Measurements from ENCODE around the gene RUNX2.

Gene RUNX2

DNA sequence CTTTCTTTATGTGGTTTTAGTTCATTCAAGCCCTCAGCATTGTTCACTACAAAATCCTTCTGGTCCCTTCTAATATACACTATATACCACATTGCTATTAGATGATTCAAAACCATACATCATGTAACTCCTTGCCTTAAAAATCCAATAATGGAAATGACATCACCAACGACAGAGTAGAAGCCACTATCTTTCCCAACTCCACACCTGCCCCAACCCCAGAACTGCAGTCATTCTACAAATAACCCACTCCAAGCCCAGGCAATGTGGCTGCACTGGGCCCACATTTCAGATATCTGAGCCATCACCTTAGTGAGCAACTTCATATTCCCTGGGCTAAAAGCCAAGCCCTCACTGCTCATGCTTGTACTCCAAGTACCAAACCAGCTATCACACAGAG, 22.6 kb upstream of the RUNX2 start:
- Histone ChIP-seq H3K27me3 (ENCODE audit: control insufficient read depth, insufficient read depth, low read length) (no peaks in the 10 kb centered on the region), H3K9me3 (ENCODE audit: control insufficient read depth, low read length) (no peaks in the 10 kb centered on the region), H3K4me1 (ENCODE audit: control insufficient read depth, insufficient read depth, low read length) (peaks cover 3% of the 10 kb centered on the region), H3K4me3 (ENCODE audit: low read length) (no peak overlapping the region), H3K36me3 (ENCODE audit: control insufficient read depth, insufficient read depth, low read length) (no peaks in the 10 kb centered on the region), H3K9ac (ENCODE audit: low read length) (no peak overlapping the region)

DNA sequence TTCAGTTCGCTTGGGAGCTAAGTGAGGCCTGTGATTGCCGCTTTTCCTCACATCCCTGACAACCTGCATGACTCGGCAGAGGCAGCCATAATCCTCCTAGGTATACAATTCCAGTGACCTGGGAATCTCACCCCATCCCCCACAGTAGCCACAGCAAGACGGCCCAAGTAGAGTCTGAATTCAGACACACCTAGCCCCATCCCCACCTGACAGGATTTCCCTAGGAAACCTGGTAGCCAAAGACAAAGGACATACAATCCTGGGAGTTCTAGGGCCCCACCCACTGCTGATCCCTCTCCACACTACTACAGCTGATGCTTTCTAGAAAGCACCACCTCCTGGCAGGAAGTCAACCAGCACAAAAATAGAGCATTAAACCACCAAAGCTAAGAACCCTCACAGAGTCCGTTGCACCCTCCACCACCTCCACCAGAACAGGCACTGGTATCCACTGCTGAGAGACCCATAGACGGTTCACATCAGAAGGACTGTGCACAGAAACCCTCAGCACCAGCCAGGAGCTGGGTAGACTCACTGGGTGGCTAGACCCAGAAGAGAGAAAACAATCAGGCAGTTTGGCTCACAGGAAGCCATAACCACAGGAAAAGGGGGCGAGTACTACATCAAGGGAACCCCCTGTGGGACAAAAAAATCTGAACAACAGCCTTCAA, 17.9 kb upstream of the RUNX2 start:
- Histone ChIP-seq H3K36me3 (ENCODE audit: control insufficient read depth, insufficient read depth, low read length) (no peaks in the 10 kb centered on the region), H3K4me3 (ENCODE audit: low read length) (no peak overlapping the region), H3K27me3 (ENCODE audit: control insufficient read depth, insufficient read depth, low read length) (no peaks in the 10 kb centered on the region), H3K4me1 (ENCODE audit: control insufficient read depth, insufficient read depth, low read length) (no peaks in the 10 kb centered on the region), H3K9ac (ENCODE audit: low read length) (no peak overlapping the region), H3K9me3 (ENCODE audit: control insufficient read depth, low read length) (no peaks in the 10 kb centered on the region)

DNA sequence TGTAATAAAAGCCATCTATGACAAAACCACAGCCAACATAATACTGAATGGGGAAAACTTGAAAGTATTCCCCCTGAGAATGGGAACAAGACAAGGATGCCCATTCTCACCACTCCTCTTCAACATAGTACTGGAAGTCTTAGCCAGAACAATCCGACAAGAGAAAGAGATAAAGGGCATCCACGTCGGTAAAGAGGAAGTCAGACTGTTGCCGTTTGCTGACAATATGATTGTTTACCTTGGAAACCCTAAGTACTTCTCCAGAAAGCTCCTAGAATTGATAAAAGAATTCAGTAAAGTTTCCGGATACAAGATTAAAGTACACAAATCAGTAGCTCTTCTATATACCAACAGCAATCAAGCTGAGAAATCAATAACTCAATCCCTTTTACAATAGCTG, 14.0 kb upstream of the RUNX2 start:
- H3K27me3 ChIP-seq (ENCODE audit: control insufficient read depth, insufficient read depth, low read length) = no peaks in the 10 kb centered on the region
- H3K9me3 ChIP-seq (ENCODE audit: control insufficient read depth, low read length) = no peaks in the 10 kb centered on the region
- H3K4me1 ChIP-seq (ENCODE audit: control insufficient read depth, insufficient read depth, low read length) = no peaks in the 10 kb centered on the region
- no peak overlapping the region for H3K4me3 ChIP-seq (ENCODE audit: low read length)
- H3K9ac ChIP-seq (ENCODE audit: low read length) = no peak overlapping the region
- no peaks in the 10 kb centered on the region for H3K36me3 ChIP-seq (ENCODE audit: control insufficient read depth, insufficient read depth, low read length)

DNA sequence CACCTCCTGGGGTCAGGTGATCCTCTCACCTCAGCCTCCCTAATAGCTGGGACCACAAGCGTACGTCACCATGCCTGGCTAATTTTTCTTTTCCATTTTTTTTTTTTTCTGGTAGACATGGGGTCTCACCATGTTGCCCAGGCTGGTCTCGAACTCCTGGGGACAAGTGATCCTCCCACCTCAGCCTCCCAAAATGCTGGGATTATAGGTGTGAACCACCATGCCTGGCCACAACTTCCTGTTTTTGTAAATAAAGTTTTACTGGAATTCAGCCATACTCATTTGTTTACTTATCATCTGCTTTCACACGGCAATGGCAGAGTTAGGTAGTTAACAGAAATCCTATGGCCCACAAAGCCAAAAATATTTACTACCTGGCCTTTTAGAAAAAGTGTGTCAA, 7.8 kb upstream of the RUNX2 start:
- no peaks in the 10 kb centered on the region for H3K4me1 ChIP-seq (ENCODE audit: control insufficient read depth, insufficient read depth, low read length)
- H3K27me3 ChIP-seq (ENCODE audit: control insufficient read depth, insufficient read depth, low read length) = no peaks in the 10 kb centered on the region
- no peak overlapping the region for H3K9ac ChIP-seq (ENCODE audit: low read length)
- no peaks in the 10 kb centered on the region for H3K36me3 ChIP-seq (ENCODE audit: control insufficient read depth, insufficient read depth, low read length)
- H3K9me3 ChIP-seq (ENCODE audit: control insufficient read depth, low read length) = no peaks in the 10 kb centered on the region
- no peak overlapping the region for H3K4me3 ChIP-seq (ENCODE audit: low read length)

DNA sequence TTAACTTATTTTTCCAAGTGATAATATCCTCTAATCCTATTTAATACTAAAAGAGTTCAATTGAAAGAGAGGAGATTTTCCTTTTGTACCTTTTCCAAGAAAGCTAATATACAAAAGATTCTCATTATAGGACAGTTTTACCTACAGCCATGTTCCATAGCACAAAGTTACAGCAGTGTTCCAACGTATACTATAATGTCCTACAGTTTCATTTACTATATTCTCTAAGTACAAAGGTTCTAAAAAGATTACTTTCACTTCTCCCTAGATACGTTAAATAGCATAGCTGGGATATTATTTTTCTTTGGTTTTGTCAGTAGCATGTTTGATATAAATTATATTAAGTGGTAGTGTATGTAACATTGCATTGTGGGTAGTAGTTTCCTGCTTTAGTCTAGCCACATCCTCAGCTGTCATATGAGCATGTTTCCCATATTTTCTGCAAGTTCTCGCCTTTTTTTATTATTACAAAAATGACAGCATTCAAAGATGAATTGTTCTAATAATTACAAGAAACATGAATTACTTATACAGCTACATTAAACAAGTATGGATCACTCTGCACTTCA, 4.4 kb upstream of the RUNX2 start:
- Histone ChIP-seq H3K4me1 (ENCODE audit: control insufficient read depth, insufficient read depth, low read length) (no peaks in the 10 kb centered on the region), H3K9me3 (ENCODE audit: control insufficient read depth, low read length) (no peaks in the 10 kb centered on the region), H3K36me3 (ENCODE audit: control insufficient read depth, insufficient read depth, low read length) (no peaks in the 10 kb centered on the region), H3K4me3 (ENCODE audit: low read length) (no peak overlapping the region), H3K9ac (ENCODE audit: low read length) (no peak overlapping the region), H3K27me3 (ENCODE audit: control insufficient read depth, insufficient read depth, low read length) (no peaks in the 10 kb centered on the region)

DNA sequence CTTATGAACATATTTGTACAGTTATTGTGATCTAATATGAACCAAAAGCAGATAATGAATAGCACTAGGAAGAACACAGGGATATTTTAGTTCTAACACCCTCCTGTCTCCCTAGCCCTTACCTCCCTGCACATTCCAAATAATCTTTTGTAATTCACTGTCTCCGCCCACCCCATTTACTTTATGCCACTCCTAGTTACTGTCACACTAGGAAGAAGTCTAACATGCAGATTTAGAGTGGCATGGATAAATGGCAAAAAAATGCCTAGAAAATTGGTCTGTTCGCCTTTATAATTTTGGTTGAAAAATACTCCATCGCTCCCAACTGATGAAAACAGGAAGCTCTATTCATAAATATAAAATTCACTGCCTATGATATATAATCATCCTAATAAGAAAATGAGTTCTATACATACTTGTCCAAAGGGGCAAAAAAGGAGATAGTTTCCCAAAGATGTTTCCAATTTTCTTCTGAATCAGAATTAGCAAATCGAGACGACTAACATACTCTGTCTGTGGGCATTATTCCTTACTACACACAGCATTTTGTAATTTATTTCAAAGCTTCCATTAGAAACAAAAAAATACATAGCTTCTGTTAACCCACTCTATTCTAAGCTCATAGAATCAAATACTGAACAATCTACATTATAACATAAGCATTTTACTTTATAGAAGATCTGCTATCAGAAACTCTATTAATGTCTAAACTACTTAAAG, 1.3 kb upstream of the RUNX2 start:
- H3K9ac ChIP-seq (ENCODE audit: low read length) = no peak overlapping the region
- no peaks in the 10 kb centered on the region for H3K9me3 ChIP-seq (ENCODE audit: control insufficient read depth, low read length)
- no peak overlapping the region for H3K4me3 ChIP-seq (ENCODE audit: low read length)
- H3K27me3 ChIP-seq (ENCODE audit: control insufficient read depth, insufficient read depth, low read length) = no peaks in the 10 kb centered on the region
- no peaks in the 10 kb centered on the region for H3K36me3 ChIP-seq (ENCODE audit: control insufficient read depth, insufficient read depth, low read length)
- H3K4me1 ChIP-seq (ENCODE audit: control insufficient read depth, insufficient read depth, low read length) = no peaks in the 10 kb centered on the region

DNA sequence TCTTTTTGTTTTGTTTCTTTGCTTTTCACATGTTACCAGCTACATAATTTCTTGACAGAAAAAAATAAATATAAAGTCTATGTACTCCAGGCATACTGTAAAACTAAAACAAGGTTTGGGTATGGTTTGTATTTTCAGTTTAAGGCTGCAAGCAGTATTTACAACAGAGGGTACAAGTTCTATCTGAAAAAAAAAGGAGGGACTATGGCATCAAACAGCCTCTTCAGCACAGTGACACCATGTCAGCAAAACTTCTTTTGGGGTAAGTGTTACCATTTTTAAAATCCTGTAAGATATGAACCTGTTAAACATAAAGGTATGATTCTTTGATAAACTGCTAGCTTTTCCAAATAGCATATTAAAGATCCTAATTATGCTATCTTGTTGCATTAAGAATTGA, 393 bp downstream of the RUNX2 start:
- Histone ChIP-seq H3K9me3 (ENCODE audit: control insufficient read depth, low read length) (no peaks in the 10 kb centered on the region), H3K9ac (ENCODE audit: low read length) (no peak overlapping the region), H3K27me3 (ENCODE audit: control insufficient read depth, insufficient read depth, low read length) (no peaks in the 10 kb centered on the region), H3K36me3 (ENCODE audit: control insufficient read depth, insufficient read depth, low read length) (no peaks in the 10 kb centered on the region), H3K4me1 (ENCODE audit: control insufficient read depth, insufficient read depth, low read length) (no peaks in the 10 kb centered on the region), H3K4me3 (ENCODE audit: low read length) (no peak overlapping the region)

DNA sequence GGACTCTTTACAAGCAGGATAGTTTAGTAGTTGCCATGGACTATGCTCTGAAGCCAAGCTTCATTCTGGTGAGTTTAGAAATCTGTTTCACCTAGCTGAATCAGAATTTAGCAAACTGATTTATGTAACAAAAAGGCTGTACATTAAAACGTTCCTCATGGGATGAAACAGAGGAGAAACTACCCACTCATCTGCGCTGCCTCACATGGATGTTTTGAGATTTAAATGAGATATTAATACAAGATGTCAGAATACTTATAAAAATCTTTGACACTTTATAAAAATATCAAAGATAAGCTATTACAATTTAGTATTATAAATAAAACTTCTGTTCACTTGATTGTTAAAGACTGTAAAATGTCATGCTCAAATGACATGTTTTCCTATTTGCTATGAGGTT, 16.8 kb downstream of the RUNX2 start:
- no peaks in the 10 kb centered on the region for H3K9me3 ChIP-seq (ENCODE audit: control insufficient read depth, low read length)
- no peaks in the 10 kb centered on the region for H3K36me3 ChIP-seq (ENCODE audit: control insufficient read depth, insufficient read depth, low read length)
- no peak overlapping the region for H3K9ac ChIP-seq (ENCODE audit: low read length)
- H3K4me1 ChIP-seq (ENCODE audit: control insufficient read depth, insufficient read depth, low read length) = no peaks in the 10 kb centered on the region
- no peak overlapping the region for H3K4me3 ChIP-seq (ENCODE audit: low read length)
- H3K27me3 ChIP-seq (ENCODE audit: control insufficient read depth, insufficient read depth, low read length) = no peaks in the 10 kb centered on the region

DNA sequence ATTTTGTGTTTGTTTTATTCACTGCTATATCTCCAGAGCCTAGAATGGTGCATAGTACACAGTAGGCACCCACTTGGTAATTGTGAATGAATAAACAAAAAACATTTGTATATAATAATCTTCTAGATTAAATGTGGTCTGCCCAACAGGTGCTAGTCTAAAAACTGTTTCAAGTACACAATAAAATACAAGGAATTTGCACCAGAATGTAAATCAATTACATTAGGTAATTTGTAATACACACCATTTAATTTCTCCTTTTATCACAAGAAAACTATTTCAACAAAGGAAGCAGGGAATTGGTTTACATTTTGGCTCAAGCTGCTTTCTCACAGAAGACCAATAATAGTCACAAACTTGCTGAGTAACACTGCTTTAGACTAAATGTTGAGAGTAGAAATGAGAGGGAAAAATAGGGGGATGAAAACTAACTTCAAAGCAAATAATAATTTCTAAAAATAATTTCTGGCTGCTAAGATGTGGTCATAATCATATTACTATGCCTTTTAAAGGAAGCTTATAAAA, 22.1 kb downstream of the RUNX2 start:
- H3K4me1 ChIP-seq (ENCODE audit: control insufficient read depth, insufficient read depth, low read length) = no peaks in the 10 kb centered on the region
- no peak overlapping the region for H3K4me3 ChIP-seq (ENCODE audit: low read length)
- H3K9ac ChIP-seq (ENCODE audit: low read length) = no peak overlapping the region
- H3K27me3 ChIP-seq (ENCODE audit: control insufficient read depth, insufficient read depth, low read length) = no peaks in the 10 kb centered on the region
- no peaks in the 10 kb centered on the region for H3K9me3 ChIP-seq (ENCODE audit: control insufficient read depth, low read length)
- no peaks in the 10 kb centered on the region for H3K36me3 ChIP-seq (ENCODE audit: control insufficient read depth, insufficient read depth, low read length)

DNA sequence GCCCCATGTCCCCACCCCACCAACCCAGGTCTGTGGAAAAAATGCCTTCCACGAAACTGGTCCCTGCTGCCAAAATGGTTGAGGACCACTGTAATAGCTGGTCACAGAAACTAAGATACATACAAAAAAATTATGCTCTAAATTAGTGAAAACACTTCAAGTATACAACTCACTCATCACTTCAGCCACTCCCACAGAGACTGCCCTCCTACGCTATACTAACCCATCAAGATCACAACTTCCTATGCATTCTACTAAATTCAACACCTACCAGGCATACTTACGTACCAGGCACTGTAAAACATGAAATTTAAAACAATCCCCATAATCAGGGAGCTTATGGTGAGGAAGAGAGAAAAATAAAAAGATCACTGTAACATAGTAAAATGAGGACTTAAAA, 22.9 kb downstream of the RUNX2 start:
- Histone ChIP-seq H3K9me3 (ENCODE audit: control insufficient read depth, low read length) (no peaks in the 10 kb centered on the region), H3K36me3 (ENCODE audit: control insufficient read depth, insufficient read depth, low read length) (no peaks in the 10 kb centered on the region), H3K27me3 (ENCODE audit: control insufficient read depth, insufficient read depth, low read length) (no peaks in the 10 kb centered on the region), H3K4me1 (ENCODE audit: control insufficient read depth, insufficient read depth, low read length) (no peaks in the 10 kb centered on the region), H3K9ac (ENCODE audit: low read length) (no peak overlapping the region), H3K4me3 (ENCODE audit: low read length) (no peak overlapping the region)

DNA sequence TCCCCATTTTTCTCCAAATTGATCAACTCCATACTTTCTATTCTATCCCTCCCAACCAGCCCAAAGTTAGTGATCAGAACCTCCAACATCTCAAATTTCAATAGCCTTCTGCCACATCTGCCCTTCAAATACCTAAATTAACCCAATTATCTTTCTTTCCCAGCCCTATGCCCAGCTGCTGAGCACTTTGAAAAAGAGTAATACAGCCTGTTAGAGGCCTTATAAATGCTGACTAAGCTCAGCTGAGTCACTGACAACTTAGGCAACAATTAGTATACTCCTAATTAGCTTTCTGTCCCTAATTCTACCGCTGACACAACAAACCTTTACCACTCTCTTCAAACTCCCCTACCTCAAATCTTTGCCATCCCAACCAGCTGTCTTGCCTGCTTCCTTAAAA, 23.5 kb downstream of the RUNX2 start:
- Histone ChIP-seq H3K4me3 (ENCODE audit: low read length) (no peak overlapping the region), H3K36me3 (ENCODE audit: control insufficient read depth, insufficient read depth, low read length) (no peaks in the 10 kb centered on the region), H3K4me1 (ENCODE audit: control insufficient read depth, insufficient read depth, low read length) (no peaks in the 10 kb centered on the region), H3K27me3 (ENCODE audit: control insufficient read depth, insufficient read depth, low read length) (no peaks in the 10 kb centered on the region), H3K9ac (ENCODE audit: low read length) (no peak overlapping the region), H3K9me3 (ENCODE audit: control insufficient read depth, low read length) (no peaks in the 10 kb centered on the region)

DNA sequence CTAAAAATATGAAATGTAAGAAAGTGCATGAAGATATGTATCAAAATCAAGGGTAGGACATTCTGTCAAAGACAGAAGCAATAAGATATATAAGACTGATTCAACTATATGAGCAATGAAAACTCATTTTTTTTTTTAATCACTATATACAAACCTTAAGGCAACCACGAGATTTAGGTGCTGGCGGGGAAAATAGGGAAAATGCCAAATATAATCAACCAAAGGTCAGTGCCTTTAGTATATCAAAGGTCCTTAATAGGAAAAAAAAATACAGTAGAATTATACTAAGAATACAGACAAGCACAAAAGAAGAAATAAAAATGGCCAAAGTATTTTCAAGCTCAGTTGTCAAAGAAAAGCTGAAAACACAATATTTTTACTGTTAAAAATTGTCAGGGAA, 25.5 kb downstream of the RUNX2 start:
- Histone ChIP-seq H3K9me3 (ENCODE audit: control insufficient read depth, low read length) (no peaks in the 10 kb centered on the region), H3K9ac (ENCODE audit: low read length) (no peak overlapping the region), H3K27me3 (ENCODE audit: control insufficient read depth, insufficient read depth, low read length) (no peaks in the 10 kb centered on the region), H3K4me3 (ENCODE audit: low read length) (no peak overlapping the region), H3K36me3 (ENCODE audit: control insufficient read depth, insufficient read depth, low read length) (no peaks in the 10 kb centered on the region), H3K4me1 (ENCODE audit: control insufficient read depth, insufficient read depth, low read length) (no peaks in the 10 kb centered on the region)

Measured in mucosa of stomach (tissue), 1 donor.